Stimulated activated CD4-positive, alpha-beta T cell treated with anti-CD3 and anti-CD28 coated beads, Interleukin-4, amount 100 ng/mL, for 24 hours (primary cell): ENCODE data around the gene MTMR11.
"Not testable (repeated sequence)": the region's sequence is repeated elsewhere in the genome, so short reads cannot be mapped to it uniquely, and the experiment has no call there.

Experiments
- DNase-seq: peaks from one replicate; pipeline ENCODE4 v3.0.0-alpha.2; 2020

The MTMR11 gene

GRCh38 chr1:149936170-149936991, at the start of gene MTMR11:
Gene MTMR11 (minus strand): TSS chr1:149936879. CDS start chr1:149936647, 232 bp downstream.
- DNase-seq, result no peak

DNA sequence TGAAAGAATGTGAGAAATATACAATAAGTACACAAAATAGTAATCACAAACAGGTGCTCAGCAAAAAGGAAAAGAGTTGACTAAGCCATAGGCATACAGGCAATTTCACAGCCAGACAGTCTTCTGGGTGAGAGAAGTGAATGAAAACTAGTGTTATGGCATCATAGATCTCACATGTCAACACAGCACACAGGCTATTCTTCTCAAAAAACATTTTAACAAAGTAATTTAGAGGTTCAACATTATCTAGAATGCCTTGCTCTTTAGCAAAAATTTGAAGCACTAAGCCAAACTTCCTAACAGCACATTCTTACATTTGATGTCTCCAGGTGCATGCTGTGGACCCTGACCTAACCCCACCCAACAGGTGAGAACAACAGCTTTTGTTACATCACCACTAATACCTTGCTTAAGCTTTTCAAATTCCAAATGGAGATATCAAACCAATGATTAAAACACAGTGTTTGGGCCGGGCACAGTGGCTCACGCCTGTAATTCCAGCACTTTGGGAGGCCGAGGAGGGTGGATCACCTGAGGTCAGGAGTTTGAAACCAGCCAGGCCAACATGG, 43.4 kb upstream of the MTMR11 start:
- DNase-seq, result no peak

DNA sequence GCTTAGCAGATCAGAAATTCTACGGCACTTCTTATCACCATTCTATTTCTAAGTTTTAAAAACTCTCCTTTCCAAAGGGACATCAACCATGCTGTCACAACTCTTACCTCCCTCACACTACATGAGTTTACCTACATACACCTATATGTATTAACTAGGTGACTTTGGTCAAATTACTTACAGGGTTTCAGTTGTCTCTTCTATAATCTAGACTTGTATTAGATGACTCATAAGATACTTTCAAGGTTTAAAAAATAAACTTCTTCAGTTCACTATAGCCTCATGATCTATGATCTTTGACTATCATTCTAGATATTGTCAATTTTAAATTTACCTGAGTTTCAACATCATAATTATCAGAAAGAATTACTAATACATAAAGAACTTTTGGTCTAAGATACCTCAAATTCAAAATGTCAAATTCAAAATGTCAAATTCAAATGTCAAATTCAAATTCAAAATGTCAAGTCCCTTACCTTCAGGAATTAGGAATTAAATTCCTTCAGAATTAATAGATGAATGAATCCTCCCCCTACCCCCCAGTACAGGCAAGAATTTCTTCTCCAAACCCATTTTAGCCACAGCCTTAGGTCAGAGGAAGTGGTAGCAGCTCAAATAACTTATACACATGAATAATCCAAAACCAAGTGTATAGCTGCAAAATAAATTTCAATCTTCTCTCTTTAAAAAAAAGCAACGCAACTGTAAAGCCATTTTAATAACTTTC, 42.7 kb upstream of the MTMR11 start:
- no peak for DNase-seq

GRCh38 chr1:149978547-149979023, 41.9 kb upstream of the MTMR11 start:
- no peak for DNase-seq

- DNase-seq, result no peak
Observed at GRCh38 chr1:149977345-149977744, 40.7 kb upstream of the MTMR11 start.

GRCh38 chr1:149972547-149972946, 35.9 kb upstream of the MTMR11 start:
- DNase-seq, result no peak

GRCh38 chr1:149967646-149968045, 31.0 kb upstream of the MTMR11 start:
- DNase-seq, result no peak

DNA sequence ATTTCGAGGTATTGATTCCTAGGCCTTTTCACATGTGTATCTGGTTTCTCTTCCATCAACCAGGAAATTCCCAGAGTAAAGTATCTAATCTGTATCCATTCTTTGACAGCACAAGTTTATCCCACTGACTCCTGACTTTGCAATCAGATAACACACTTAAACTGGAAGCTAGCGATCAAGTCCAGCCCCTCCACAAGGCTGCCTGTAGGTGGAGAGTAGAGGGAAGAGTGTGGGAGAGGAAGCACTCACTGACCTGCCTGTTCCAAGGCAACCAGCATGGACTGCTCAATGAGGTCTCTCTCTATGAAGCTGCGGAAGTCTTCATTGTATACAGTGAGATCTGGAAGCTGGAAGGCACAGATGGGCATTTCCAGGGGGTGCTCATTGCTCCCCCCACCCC, 30.4 kb upstream of the MTMR11 start:
- DNase-seq, result no peak

GRCh38 chr1:149966405-149966804, 29.7 kb upstream of the MTMR11 start:
- DNase-seq, result no peak

- DNase-seq, result no peak
Observed at GRCh38 chr1:149965440-149965839, 28.8 kb upstream of the MTMR11 start.

DNA sequence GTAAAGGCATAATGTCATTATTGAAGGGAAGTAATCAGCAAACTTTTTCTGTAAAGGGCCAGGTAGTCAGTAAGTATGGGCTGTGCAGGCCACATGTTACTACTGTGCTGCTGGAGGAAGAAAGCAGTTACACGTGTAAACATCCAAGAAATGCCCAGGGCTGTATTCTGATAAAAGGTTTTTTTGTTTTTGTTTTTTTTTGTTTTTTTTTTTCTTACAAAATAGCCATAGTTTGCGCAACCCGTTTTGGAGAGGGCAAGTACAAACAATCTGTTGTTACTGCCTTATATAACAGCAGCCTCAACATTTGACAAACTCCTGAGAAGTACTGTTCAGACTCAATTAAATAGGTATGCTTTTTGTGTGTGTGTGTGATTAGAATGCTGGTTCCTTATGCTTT, 26.7 kb upstream of the MTMR11 start:
- no peak for DNase-seq

- no peak for DNase-seq
Observed at GRCh38 chr1:149962736-149963135, 26.1 kb upstream of the MTMR11 start.

DNA sequence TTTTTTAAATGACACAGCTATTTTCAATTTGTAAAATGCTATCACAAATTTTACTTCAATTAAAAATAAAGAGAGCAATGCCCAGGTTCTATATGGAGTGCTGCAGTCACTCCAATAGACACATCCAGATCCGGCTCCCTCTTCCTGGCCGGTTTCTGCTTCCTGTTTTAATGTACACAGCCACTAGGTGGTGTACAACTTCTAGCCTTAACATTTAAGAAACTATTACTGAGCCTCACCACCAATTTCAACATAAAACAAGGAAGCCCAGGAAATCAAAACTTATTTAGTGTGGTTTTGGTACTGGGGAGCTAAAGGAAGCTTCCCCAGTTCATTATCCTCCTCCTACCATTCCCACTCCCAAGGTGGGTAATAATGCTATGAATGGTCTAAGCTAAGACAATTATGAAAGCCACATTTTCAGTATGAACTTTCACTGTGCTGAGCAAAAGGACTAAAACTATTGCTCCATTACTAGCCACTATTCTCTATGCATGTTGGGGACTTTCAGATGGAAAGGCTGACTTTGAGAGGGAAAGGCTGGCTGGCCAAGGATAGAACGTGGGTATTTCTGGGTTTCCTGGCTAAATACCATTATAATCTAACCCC, 25.5 kb upstream of the MTMR11 start:
- DNase-seq, result peak; percentile 53

GRCh38 chr1:149957548-149957947, 20.9 kb upstream of the MTMR11 start:
- DNase-seq, result not testable (repeated sequence)

DNA sequence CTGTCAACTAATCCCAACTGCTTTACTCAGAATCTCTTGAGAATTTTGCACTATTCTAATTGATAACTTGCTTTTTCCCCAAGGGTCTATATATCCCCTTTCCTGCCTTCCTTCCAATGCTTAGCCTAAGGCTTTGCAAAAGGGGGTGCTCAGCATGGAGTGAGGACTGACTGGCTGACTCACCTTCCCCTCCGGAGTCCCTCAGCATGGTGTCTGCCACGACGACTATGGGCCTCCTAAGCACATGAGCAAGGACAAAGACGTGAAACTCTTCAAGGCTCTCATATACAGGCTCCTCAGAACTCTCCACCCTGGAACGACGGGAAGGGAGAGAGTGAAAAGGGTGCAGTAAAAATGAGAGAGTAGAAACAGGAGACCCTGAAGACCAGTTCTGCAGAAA, 13.2 kb upstream of the MTMR11 start:
- no peak for DNase-seq

- DNase-seq, result no peak
Observed at GRCh38 chr1:149945206-149945605, 8.5 kb upstream of the MTMR11 start.

- no peak for DNase-seq
Observed at GRCh38 chr1:149942885-149943284, 6.2 kb upstream of the MTMR11 start.

GRCh38 chr1:149942207-149942606, 5.5 kb upstream of the MTMR11 start:
- no peak for DNase-seq

GRCh38 chr1:149940427-149940826, 3.7 kb upstream of the MTMR11 start:
- DNase-seq, result no peak

GRCh38 chr1:149938668-149939003, 2.0 kb upstream of the MTMR11 start:
- DNase-seq, result not testable (repeated sequence)

DNA sequence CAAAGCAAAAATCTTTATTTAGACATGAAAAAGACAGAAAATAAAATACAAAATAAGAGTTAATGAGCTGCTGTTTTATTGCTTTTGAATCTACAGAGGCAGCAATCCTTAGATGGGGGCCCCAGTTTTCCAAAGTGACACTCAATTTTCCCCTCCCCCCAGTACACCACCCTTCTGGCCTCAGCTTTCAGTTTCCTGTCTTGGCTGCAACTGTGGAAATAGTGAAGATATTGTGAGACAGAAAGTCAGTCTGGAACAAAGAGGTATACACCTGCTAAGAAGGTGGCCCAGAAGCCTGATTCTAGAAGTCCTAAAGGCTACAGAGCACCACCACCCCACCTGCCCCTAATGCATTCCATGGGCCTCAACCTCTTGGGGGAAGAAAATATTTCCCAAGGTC, 1.1 kb upstream of the MTMR11 start:
- DNase-seq, result peak; percentile 31

GRCh38 chr1:149936992-149937705, 470 bp upstream of the MTMR11 start:
- DNase-seq, result no peak

DNA sequence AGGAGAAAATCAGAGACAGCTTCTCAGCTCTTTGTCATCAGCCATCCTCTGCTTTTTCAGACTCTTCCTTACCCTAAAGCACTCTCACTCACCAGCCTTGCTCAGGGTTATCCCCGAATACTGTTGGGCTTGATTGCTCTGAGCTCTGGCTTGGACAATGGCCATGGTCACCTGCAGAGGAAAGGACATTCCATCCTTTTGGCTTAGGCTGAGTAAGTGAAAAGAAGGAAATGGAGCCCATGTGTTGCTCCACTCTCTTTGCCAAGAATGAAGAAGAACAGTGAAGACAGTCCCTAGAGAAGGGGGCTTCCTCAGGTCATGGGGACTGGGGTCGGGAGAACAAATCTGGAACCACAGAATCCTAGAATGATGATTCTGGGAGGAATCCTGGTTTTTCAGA, 2.3 kb downstream of the MTMR11 start:
- DNase-seq, result no peak
